Left ventricle myocardium superior (tissue), 1 donor: ENCODE results near the gene MUC6. TPM values are rescaled to one million over a fixed set of nuclear protein-coding genes. Genes with fewer than 3 reads are reported as not detected.

ENCODE experiments used
- total RNA-seq: library from RNA; stranded (reverse); fragmentation: NEBNext Ultra II Directional; extraction: Animal tissue kit (Norgen Biotek cat#: 25700); gene quantifications from one replicate; pipeline ENCODE4 v1.2.1, GENCODE V29; 2021
- donor health status: DM: no; HTN: yes; CAD: no; lungs with severe emphysema.

Gene MUC6
- total RNA-seq, 1 donor from 2014 or later: not detected

Other genes with a start within 250 kb of the MUC6 start
- not detected for gene CEND1, start 246.6 kb downstream of the MUC6 start, total RNA-seq
- gene SLC25A22, start 238.4 kb downstream of the MUC6 start, total RNA-seq: 3.5 TPM
- 8.5 TPM for gene PIDD1, start 231.5 kb downstream of the MUC6 start, total RNA-seq
- 942 TPM for gene RPLP2, start 226.8 kb downstream of the MUC6 start, total RNA-seq
- 321 TPM for gene PNPLA2, start 217.8 kb downstream of the MUC6 start, total RNA-seq
- 31.0 TPM for gene CRACR2B, start 208.8 kb downstream of the MUC6 start, total RNA-seq
- 401 TPM for gene CD151, start 203.8 kb downstream of the MUC6 start, total RNA-seq
- 266 TPM for gene POLR2L, start 194.2 kb downstream of the MUC6 start, total RNA-seq
- gene TSPAN4, start 193.9 kb downstream of the MUC6 start, total RNA-seq: 40.5 TPM
- 53.0 TPM for gene CHID1, start 125.9 kb downstream of the MUC6 start, total RNA-seq
- gene AP2A2, start 110.8 kb downstream of the MUC6 start, total RNA-seq: 42.6 TPM
- gene MUC2, start 38.2 kb upstream of the MUC6 start, total RNA-seq: not detected
- not detected for gene MUC5AC, start 121.2 kb upstream of the MUC6 start, total RNA-seq
- gene MUC5B, start 186.3 kb upstream of the MUC6 start, total RNA-seq: not detected